ENCODE results near the gene MCRIP1. TPM values are rescaled to one million over a fixed set of nuclear protein-coding genes. Genes with fewer than 3 reads are reported as not detected.

The MCRIP1 gene
- polyA plus RNA-seq, 1 of the 3 experiments (the other 2 are of a cell fraction), result 156 TPM

- Histone ChIP-seq H3K4me3 (ENCODE audit: low read depth in 2 of 2, low read length in 1 of 2) (no peak overlapping the region), H3K27ac (ENCODE audit: low read depth in 2 of 2, low read length in 1 of 2) (no peak overlapping the region), H4K20me1 (ENCODE audit: insufficient read depth) (no peaks in the 10 kb centered on the region), H3K4me2 (no peak overlapping the region), H3K9ac (no peak overlapping the region), H3K9me2 (no peaks in the 10 kb centered on the region), H3K27me3 (ENCODE audit: insufficient read depth) (peaks cover 70% of the 10 kb centered on the region), H3K79me2 (ENCODE audit: insufficient read depth) (no peaks in the 10 kb centered on the region), H3F3A (replicated peaks; ENCODE audit: insufficient read depth) (no peaks in the 10 kb centered on the region), H2AFZ (ENCODE audit: low read depth) (no peak overlapping the region), H3K9me3 (no peaks in the 10 kb centered on the region), H3K36me3 (replicated peaks in 1 of 2; ENCODE audit: control insufficient read depth in 1 of 2, insufficient read depth in 2 of 2, low read length in 1 of 2) (no peaks in the 10 kb centered on the region), H3K4me1 (ENCODE audit: control insufficient read depth in 1 of 2, insufficient read depth in 2 of 2, low read depth in 1 of 2, low read length in 1 of 2) (peaks cover 0 to 35% of the 10 kb centered on the region in 2 experiments; a peak in 1 of 4 replicates)
- peak; percentile 77 for DNase-seq
- ChIA-PET POLR2A (interaction anchor here (0.6 kb wide), 1 partner anchor 569 kb away, joined by 4 read pairs; no protein-coding TSS in a partner anchor), CTCF (interaction anchor here (1.0 to 7.3 kb wide), 10 partner anchors 9 to 94 kb away, joined by 3 to 60 read pairs (median 5); partner anchors contain the start of gene MCRIP1)
- TF ChIP-seq, protein P1, sequence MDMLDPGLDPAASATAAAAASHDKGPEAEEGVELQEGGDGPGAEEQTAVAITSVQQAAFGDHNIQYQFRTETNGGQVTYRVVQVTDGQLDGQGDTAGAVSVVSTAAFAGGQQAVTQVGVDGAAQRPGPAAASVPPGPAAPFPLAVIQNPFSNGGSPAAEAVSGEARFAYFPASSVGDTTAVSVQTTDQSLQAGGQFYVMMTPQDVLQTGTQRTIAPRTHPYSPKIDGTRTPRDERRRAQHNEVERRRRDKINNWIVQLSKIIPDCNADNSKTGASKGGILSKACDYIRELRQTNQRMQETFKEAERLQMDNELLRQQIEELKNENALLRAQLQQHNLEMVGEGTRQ (IDR thresholded peaks at IDR 0.05; ENCODE audit: borderline replicate concordance, low read depth, low read length), result no peak
- peak; percentile 37 for TF ChIP-seq CTCF (IDR thresholded peaks at IDR 0.05)
- no peak for TF ChIP-seq FOXJ3 (CRISPR knock-in tag; IDR thresholded peaks at IDR 0.05)
- WGBS (ENCODE audit: low lambda C conversion rate), result 22% methylated on average over 13 of the region's 20 CpGs
Measured at GRCh38 chr17:81808778-81809555, 24.1 kb downstream of the MCRIP1 start.

DNA sequence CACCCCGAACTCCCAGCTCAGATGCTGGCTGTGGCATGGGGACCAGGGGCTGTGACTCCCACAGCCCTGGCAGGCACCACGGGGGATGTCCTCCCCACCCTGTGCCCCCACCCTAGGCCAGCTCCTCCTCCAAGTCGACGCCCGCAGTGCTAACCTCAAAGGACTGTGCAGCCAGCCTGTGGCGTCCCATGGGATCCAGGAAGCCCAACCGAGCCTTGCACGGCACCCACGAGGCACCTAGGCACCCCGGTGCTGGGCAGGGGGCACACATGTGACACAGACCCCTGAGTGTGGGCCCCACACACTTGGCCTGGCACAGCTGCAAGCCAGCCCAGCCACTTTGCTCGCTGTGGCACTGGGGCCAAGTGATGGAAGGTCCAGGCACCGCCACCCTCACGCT is 25.3 kb downstream of the MCRIP1 start:
- Histone ChIP-seq H3K9me2 (no peaks in the 10 kb centered on the region), H3K79me2 (ENCODE audit: insufficient read depth) (no peaks in the 10 kb centered on the region), H3K9ac (no peak overlapping the region), H4K20me1 (ENCODE audit: insufficient read depth) (no peaks in the 10 kb centered on the region), H3K4me2 (no peak overlapping the region), H3K4me3 (ENCODE audit: low read depth in 2 of 2, low read length in 1 of 2) (no peak overlapping the region), H3F3A (replicated peaks; ENCODE audit: insufficient read depth) (no peaks in the 10 kb centered on the region), H3K4me1 (ENCODE audit: control insufficient read depth in 1 of 2, insufficient read depth in 2 of 2, low read depth in 1 of 2, low read length in 1 of 2) (peaks cover 0 to 33% of the 10 kb centered on the region in 2 experiments; a peak in 1 of 4 replicates), H3K36me3 (replicated peaks in 1 of 2; ENCODE audit: control insufficient read depth in 1 of 2, insufficient read depth in 2 of 2, low read length in 1 of 2) (no peaks in the 10 kb centered on the region), H2AFZ (ENCODE audit: low read depth) (no peak overlapping the region), H3K27ac (ENCODE audit: low read depth in 2 of 2, low read length in 1 of 2) (no peak overlapping the region), H3K27me3 (ENCODE audit: insufficient read depth) (peaks cover 80% of the 10 kb centered on the region), H3K9me3 (no peaks in the 10 kb centered on the region)
- 40% methylated on average over 6 of the region's 13 CpGs for WGBS (ENCODE audit: low lambda C conversion rate)
- ChIA-PET CTCF (interaction anchor here (1.1 to 7.3 kb wide), 12 partner anchors 10 to 152 kb away, joined by 3 to 60 read pairs (median 6); partner anchors contain the start of gene MCRIP1), POLR2A (interaction anchor here (0.8 to 1.1 kb wide), 3 partner anchors 13 to 25 kb away, joined by 3 to 6 read pairs (median 3); partner anchors contain the start of gene MCRIP1)
- TF ChIP-seq CTCF (IDR thresholded peaks at IDR 0.05) (no peak), NFIC (IDR thresholded peaks at IDR 0.05; ENCODE audit: borderline replicate concordance) (no peak), RCOR1 (IDR thresholded peaks at IDR 0.05; ENCODE audit: low read length) (no peak), EZH2phosphoT487 (IDR thresholded peaks at IDR 0.05; ENCODE audit: borderline replicate concordance, low read depth) (no peak), FOXM1 (IDR thresholded peaks at IDR 0.05; ENCODE audit: low read depth) (no peak), TAF1 (IDR thresholded peaks at IDR 0.05; ENCODE audit: borderline replicate concordance, low read depth, low read length) (no peak), USF1 (IDR thresholded peaks at IDR 0.05; ENCODE audit: borderline replicate concordance, low read depth) (no peak), IRF3 (IDR thresholded peaks at IDR 0.05; ENCODE audit: low read depth, low read length) (no peak), SMC3 (IDR thresholded peaks at IDR 0.05; ENCODE audit: low read depth, low read length) (no peak), RAD21 (IDR thresholded peaks at IDR 0.05; ENCODE audit: low read length) (no peak), MXI1 (IDR thresholded peaks at IDR 0.05; ENCODE audit: low read depth, low read length) (no peak), TEAD4 (IDR thresholded peaks at IDR 0.05; ENCODE audit: borderline replicate concordance, insufficient read depth) (no peak)
- no peak for DNase-seq
